ENCODE measurements around the gene CCDC38. TPM values are rescaled to one million over a fixed set of nuclear protein-coding genes. Genes with fewer than 3 reads are reported as not detected.

Gene CCDC38
- total RNA-seq, 1 donor: under 0.01 TPM

DNA sequence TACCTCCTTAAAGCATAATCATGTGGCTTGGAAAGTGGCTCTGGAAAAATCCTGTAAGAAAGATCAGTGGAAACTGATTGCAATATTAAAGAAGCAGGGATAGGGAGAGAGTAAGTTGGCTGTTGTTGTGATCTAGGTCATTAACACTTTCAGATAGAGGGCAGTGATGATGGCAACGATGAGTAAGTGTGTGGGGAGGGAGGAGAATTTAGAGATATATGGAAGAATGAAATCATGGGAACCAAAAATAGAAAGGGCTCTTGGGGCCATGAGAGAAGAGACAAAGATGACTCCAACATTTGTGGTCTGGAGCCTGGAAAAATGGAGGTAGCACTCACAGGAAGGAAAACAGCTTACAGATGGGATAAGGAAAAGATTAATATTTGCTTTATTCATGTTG, 60.3 kb downstream of the CCDC38 start:
- no peaks in the 10 kb centered on the region for H3K27me3 ChIP-seq (ENCODE audit: insufficient read depth, low read length)
- no peaks in the 10 kb centered on the region for H3K36me3 ChIP-seq (ENCODE audit: insufficient read depth, low read length)
- peaks cover 12% of the 10 kb centered on the region for H3K4me1 ChIP-seq (ENCODE audit: insufficient read depth, low read length)
- peak overlapping the region; percentile 68 for H2AFZ ChIP-seq (ENCODE audit: low read length)
- H3K79me2 ChIP-seq (ENCODE audit: insufficient read depth, low read length): no peaks in the 10 kb centered on the region
- peak overlapping the region; percentile 58 for H3K4me2 ChIP-seq (ENCODE audit: insufficient read depth, low read length)
- DNase-seq (ENCODE audit: insufficient read length, low spot score, missing footprints): no peak
- H3K9me3 ChIP-seq (ENCODE audit: low read depth, low read length): peaks cover 2% of the 10 kb centered on the region
- peak overlapping the region; percentile 54 for H3K27ac ChIP-seq (ENCODE audit: low read depth, low read length)
- TF ChIP-seq, protein P1, sequence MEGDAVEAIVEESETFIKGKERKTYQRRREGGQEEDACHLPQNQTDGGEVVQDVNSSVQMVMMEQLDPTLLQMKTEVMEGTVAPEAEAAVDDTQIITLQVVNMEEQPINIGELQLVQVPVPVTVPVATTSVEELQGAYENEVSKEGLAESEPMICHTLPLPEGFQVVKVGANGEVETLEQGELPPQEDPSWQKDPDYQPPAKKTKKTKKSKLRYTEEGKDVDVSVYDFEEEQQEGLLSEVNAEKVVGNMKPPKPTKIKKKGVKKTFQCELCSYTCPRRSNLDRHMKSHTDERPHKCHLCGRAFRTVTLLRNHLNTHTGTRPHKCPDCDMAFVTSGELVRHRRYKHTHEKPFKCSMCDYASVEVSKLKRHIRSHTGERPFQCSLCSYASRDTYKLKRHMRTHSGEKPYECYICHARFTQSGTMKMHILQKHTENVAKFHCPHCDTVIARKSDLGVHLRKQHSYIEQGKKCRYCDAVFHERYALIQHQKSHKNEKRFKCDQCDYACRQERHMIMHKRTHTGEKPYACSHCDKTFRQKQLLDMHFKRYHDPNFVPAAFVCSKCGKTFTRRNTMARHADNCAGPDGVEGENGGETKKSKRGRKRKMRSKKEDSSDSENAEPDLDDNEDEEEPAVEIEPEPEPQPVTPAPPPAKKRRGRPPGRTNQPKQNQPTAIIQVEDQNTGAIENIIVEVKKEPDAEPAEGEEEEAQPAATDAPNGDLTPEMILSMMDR (IDR thresholded peaks at IDR 0.05; ENCODE audit: extremely low read depth, low read depth, low read length): no peak
- no peaks in the 10 kb centered on the region for H4K20me1 ChIP-seq (ENCODE audit: insufficient read depth, low read length)
- H3K4me3 ChIP-seq (ENCODE audit: insufficient read depth, low read length): no peak overlapping the region

DNA sequence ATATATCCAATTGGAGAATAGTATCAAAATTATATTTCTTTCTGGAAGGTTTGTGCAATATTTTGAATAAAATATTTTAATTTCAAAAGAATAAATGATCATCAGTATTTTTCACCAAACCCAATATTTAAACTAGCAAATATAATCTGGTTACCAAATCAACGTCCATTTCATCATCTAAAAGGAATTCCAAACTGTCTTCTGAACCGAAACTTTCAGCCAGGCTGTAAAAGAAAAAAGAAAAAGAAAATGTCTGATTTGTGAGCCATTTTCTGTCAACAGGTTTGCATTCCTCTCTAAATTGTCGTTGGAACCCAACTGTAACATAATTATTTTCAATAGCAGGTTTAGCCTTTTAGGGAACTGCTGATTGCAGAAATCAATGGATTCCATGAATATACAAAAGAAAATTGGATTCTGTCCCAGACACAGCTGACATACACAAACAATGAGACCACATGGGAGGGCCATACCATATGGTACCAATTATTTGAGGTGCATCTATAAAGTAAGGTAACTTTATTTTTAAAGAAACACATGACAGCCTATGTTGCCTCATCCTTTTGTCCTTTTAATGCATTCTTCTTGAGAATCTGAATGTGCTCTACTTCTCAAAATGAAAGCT, 61.0 kb downstream of the CCDC38 start:
- H3K4me2 ChIP-seq (ENCODE audit: insufficient read depth, low read length): peak overlapping the region; percentile 58
- no peak for DNase-seq (ENCODE audit: insufficient read length, low spot score, missing footprints)
- H3K4me3 ChIP-seq (ENCODE audit: insufficient read depth, low read length): peak overlapping the region; percentile 21
- peaks cover 12% of the 10 kb centered on the region for H3K4me1 ChIP-seq (ENCODE audit: insufficient read depth, low read length)
- H3K27ac ChIP-seq (ENCODE audit: low read depth, low read length): peak overlapping the region; percentile 54
- H2AFZ ChIP-seq (ENCODE audit: low read length): peak overlapping the region; percentile 68
- no peaks in the 10 kb centered on the region for H3K79me2 ChIP-seq (ENCODE audit: insufficient read depth, low read length)
- no peaks in the 10 kb centered on the region for H3K36me3 ChIP-seq (ENCODE audit: insufficient read depth, low read length)
- H3K9me3 ChIP-seq (ENCODE audit: low read depth, low read length): peaks cover 2% of the 10 kb centered on the region
- no peaks in the 10 kb centered on the region for H3K27me3 ChIP-seq (ENCODE audit: insufficient read depth, low read length)
- no peaks in the 10 kb centered on the region for H4K20me1 ChIP-seq (ENCODE audit: insufficient read depth, low read length)
- TF ChIP-seq, protein P1 (IDR thresholded peaks at IDR 0.05; ENCODE audit: extremely low read depth, low read depth, low read length): no peak

DNA sequence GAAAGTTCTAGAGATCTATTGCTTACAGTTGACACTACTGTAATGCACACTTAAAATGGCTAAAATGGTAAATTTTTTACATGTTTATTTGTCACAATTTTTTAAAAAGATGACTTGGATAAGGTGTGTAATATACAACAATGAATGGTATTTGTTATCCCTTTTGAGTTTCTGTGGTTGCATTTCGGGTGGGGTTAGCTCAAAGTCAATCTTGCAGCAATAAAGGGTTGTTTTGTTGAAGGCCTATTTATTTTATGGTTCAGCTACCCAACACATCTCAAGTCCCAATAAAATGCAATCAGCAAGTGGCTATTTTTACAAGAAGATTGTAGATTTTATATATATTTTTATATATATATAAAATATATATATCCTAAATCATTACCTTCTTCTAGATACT, 61.5 kb downstream of the CCDC38 start:
- H3K4me2 ChIP-seq (ENCODE audit: insufficient read depth, low read length): no peak overlapping the region

DNA sequence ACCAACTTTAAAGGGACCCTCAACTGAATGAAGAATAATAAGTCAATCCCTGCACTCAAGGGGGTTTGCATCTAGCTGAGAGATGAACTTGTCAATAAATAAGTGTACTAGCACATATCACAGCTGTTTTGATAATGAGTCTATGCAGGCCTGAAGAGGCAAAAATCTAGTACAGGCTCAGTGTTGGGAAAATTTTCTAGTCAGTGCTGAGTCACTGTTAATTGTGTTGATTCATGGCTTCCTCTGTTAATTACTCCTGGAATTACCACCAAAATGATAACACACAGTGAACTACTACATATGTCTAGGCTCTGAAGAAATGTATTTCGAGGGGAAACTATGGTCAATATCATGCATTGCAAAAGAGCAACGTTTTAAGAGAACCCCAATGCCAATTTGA, 64.8 kb downstream of the CCDC38 start:
- no peaks in the 10 kb centered on the region for H3K79me2 ChIP-seq (ENCODE audit: insufficient read depth, low read length)
- no peaks in the 10 kb centered on the region for H3K27me3 ChIP-seq (ENCODE audit: insufficient read depth, low read length)
- TF ChIP-seq, protein P1 (IDR thresholded peaks at IDR 0.05; ENCODE audit: extremely low read depth, low read depth, low read length): no peak
- no peaks in the 10 kb centered on the region for H4K20me1 ChIP-seq (ENCODE audit: insufficient read depth, low read length)
- no peaks in the 10 kb centered on the region for H3K36me3 ChIP-seq (ENCODE audit: insufficient read depth, low read length)
- H2AFZ ChIP-seq (ENCODE audit: low read length): no peak overlapping the region
- H3K4me3 ChIP-seq (ENCODE audit: insufficient read depth, low read length): no peak overlapping the region
- peaks cover 12% of the 10 kb centered on the region for H3K4me1 ChIP-seq (ENCODE audit: insufficient read depth, low read length)
- H3K9me3 ChIP-seq (ENCODE audit: low read depth, low read length): no peaks in the 10 kb centered on the region
- no peak for DNase-seq (ENCODE audit: insufficient read length, low spot score, missing footprints)
- H3K4me2 ChIP-seq (ENCODE audit: insufficient read depth, low read length): no peak overlapping the region
- no peak overlapping the region for H3K27ac ChIP-seq (ENCODE audit: low read depth, low read length)

More for the DNA sequence above, 61.5 kb downstream of the CCDC38 start:
- Histone ChIP-seq H3K79me2 (ENCODE audit: insufficient read depth, low read length) (no peaks in the 10 kb centered on the region), H3K27me3 (ENCODE audit: insufficient read depth, low read length) (no peaks in the 10 kb centered on the region), H3K9me3 (ENCODE audit: low read depth, low read length) (peaks cover 2% of the 10 kb centered on the region), H3K36me3 (ENCODE audit: insufficient read depth, low read length) (no peaks in the 10 kb centered on the region), H3K4me1 (ENCODE audit: insufficient read depth, low read length) (peaks cover 12% of the 10 kb centered on the region), H4K20me1 (ENCODE audit: insufficient read depth, low read length) (no peaks in the 10 kb centered on the region), H3K27ac (ENCODE audit: low read depth, low read length) (no peak overlapping the region), H2AFZ (ENCODE audit: low read length) (no peak overlapping the region), H3K4me3 (ENCODE audit: insufficient read depth, low read length) (no peak overlapping the region)
- TF ChIP-seq, protein P1 (IDR thresholded peaks at IDR 0.05; ENCODE audit: extremely low read depth, low read depth, low read length): no peak
- DNase-seq (ENCODE audit: insufficient read length, low spot score, missing footprints): no peak
